KG1 (cell line): ENCODE results near the gene APOA4.
A peak's percentile ranks its signal among the peaks of the same experiment; 100 is the strongest.

Experiments
- DNase-seq: peaks from one replicate; lab custom pipeline; 2025; lab: John Stamatoyannopoulos, UW

The APOA4 gene

GRCh38 chr11:116776522-116776984, 46.6 kb downstream of the APOA4 start:
- DNase-seq = no peak

- no peak for DNase-seq
Observed at GRCh38 chr11:116775975-116776374, 47.1 kb downstream of the APOA4 start.

- DNase-seq = no peak
Observed at GRCh38 chr11:116774661-116775060, 48.4 kb downstream of the APOA4 start.

- DNase-seq = peak; percentile 87
Observed at GRCh38 chr11:116773203-116774097, 49.7 kb downstream of the APOA4 start.

GRCh38 chr11:116772443-116773202, 50.5 kb downstream of the APOA4 start, which contains the start of gene BUD13:
BUD13 (minus strand) TSS chr11:116772987; CDS start chr11:116772964, 23 bp downstream.
- peak; percentile 93 for DNase-seq

GRCh38 chr11:116771935-116772334, 51.2 kb downstream of the APOA4 start:
- no peak for DNase-seq
